ENCODE results near the gene TADA2B.

GRCh38 chr4:7027284-7027683 lies 15.9 kb upstream of the TADA2B start:
- TF ChIP-seq EZH2phosphoT487 (IDR thresholded peaks at IDR 0.05; ENCODE audit: insufficient read depth, low read depth), result no peak
- TF ChIP-seq EZH2 (IDR thresholded peaks at IDR 0.05; ENCODE audit: insufficient read depth, poor library complexity, severe bottlenecking), result no peak
